ENCODE results near the gene CENPP.

Gene CENPP

DNA sequence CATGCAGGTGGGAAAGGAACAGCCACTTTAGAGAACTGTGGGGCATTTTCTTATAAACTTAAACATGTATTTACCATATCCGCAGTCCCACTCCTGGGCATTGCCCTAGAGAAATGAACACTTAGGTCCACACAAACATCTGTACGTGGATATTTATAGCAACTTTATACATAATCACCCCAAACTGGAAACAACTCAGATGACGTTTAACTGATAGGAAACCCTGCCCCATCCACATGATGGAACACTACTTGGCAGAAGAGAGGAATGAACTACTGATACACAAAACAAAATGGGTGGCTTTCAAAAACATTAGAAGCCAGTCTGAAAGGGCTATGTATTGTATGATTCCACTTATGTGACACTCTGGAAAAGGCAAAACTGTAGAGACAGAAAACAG lies 187.6 kb downstream of the CENPP start:
- no peak for DNase-seq

DNA sequence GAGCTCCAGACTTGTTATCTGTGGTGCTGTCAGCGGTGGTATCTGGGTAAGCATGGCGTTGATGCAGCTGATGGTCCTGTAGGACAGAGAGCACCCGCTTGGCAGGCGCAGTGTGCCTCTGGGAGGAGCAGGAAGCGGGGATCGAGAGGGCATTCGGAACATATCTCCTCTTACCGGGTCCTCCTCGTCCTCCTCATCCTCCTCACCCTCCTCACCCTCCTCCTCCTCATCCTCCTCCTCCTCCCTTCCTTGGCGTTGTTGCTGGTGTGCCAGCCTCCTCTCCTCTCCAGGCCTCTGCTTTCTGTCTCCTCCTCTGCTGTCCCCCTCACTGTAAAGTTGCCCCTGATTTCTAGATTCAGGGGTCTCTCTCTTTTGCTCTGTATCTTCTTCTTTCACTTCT lies 188.9 kb downstream of the CENPP start:
- no peak for DNase-seq

DNA sequence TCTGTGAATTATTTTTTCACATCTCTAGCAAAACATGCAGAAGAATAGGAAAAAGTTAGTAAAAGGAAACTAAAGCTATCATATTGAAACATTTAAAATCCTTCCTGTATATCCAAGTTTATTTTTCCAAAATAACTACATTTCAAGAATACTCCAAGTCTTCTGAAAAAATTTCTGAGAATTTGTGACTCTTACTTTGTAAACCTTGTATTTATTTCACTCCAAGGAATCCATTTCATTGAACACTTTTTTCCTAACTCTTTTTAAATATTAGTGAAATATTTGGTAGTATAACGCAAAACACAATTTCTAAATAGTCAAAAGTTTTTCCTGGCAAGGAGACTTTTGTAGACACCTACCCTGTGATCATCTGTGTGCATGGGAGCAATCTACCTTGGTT lies 190.8 kb downstream of the CENPP start:
- no peak for DNase-seq

DNA sequence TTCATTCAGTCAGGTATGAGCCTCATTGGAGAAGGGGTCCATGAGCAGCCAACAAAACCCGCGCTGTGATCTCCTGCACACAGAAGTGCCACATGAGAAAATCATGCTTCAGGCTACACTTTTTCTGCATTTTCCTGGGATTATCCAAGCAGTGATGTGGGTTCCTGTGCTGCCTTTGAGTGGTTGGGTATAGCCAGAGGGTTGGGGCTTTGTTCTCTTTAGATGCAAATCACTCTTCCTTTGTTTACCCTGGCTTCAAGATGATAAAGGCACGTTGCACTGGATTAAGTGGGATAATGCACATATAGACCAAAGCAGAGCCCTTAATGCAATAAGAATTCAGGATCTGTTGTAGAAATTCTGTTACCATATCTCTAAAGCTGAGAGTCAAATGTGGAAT lies 191.3 kb downstream of the CENPP start:
- no peak for DNase-seq

DNA sequence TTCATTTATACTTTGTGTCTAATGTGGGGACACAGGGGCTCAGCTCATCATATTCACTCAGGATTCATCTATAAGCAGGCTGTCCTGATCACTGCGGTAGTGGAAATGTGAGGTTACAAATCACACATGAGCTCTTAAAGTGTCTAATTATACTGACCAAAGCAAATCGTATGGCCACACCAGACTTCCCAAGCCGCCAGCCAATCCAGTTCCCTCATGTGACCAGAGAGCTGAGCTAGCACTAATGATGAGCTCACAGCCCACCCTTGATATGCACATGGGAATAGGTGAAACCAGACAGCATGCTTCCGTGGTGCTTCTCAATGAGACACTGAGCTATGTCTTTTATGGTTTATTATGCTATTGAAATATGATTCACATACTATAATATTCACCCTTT lies 192.4 kb downstream of the CENPP start:
- no peak for DNase-seq

DNA sequence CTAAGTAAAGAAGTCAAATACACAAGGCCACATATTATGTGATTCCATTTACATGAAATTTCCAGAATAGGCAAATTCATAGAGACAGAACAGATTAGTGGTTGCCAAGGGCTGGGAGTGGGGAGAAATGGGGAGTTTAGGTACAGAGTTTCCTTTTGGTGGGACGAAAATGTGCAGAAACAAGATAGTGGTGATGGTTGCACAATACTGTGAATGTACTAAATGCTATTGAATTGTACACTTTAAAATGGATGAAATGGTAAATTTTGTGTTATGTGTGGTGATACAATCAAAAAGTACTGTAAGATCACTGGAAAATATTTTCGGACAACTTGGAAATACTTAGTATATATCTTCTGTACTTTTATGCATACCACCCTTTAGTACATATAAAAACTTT lies 195.1 kb downstream of the CENPP start:
- no peak for DNase-seq

DNA sequence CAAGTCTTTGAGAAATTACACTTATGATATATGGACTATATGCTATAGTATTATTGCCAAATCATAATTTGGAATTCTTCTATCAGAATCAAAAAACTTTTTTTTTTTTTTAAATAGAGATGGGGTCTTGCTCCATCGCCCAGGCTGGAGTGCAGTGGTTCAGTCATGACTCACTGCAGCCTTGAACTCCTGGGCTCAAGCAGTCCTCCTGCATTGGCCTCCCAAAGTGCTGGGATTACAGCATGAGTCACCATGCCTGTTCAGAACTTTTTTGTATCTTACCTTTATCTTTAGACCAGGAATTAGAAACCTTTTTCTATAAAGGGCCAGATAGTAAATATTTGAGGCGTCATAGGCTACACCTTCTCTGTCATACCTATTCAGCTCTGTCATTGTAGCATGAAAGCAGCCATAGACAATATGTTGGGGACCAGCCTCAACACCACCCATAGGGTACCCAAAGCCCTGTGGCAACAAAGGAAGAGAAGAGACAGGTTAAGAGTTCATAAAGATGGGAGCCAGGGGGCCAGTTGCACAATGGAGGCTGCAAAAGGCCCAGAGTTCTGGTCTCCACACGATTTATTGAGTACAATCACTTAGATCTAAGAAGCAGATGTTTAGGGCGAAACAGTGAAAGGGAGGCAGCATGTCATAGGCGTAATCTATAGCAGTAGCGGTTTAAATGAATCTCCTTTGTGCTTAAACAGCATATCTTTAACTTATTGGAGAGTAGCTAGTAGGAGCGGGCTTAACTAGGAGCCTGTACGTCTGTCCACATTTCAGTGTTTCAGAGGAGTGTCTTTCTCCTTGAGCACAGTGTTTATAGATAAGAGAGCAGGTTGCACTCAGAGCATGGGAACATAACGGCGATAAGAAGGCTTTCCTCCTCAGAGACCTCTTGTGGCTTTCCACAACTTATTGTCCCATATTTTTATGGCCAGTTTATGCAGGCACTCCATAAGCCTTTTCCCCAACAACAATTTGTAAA lies 197.5 kb downstream of the CENPP start:
- DNase-seq, result no peak

DNA sequence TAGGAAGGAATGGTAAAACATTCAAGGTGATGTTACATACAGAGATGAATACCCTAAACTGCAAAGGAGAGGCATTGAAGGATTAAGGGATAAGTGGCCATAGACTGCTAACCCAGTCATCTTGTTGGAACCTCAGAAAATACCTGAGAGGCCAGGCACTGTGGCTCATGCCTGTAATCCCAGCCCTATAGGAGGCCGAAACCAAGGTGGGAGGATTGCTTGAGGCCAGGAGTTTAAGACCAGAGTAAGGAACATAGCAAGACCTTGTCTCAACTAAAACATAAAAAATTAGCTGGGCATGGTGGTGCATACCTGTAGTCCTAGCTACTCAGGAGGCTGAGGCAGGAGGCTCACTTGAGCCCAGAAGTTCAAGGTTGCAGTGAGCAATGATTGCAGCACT lies 199.1 kb downstream of the CENPP start:
- no peak for DNase-seq

DNA sequence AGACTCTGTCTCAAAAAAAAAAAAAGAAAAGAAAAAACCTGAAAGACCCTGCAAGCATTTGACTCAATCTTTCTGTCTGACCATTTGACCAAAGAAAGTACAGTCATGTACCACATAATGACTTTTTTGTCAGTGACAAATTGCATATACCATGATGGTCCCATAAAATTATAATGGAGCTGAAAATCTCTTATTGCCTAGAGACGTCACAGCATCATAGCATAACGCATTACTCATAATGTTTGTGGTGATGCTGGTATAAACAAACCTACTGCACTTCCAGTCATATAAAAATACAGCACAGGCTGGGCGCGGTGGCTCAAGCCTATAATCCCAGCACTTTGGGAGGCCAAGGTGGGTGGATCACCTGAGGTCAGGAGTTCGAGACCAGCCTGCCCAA lies 199.6 kb downstream of the CENPP start:
- no peak for DNase-seq

DNA sequence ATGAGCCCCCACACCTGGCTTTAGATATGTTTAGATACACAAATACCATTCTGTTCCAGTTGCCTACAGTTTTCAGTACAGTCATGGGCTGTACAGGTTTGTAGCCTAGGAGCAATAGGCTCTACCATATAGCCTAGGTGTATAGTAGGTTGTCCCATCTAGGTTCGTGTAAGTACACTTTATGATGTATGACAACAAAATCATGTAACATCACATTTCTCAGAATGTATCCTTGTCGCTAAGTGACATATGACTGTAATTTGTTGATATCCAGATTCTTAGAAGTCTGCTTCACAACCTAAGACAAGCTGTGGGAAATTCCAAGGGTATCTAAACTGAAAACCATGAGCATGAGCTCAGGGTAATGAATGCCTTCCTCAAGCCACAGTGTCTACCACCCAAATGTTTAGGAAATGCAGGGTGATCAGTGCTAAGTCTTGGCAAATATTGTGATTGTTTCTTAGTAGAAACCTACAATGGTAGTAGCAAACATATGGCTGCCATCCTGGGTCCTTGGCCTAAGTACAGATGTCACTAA lies 201.6 kb downstream of the CENPP start:
- no peak for DNase-seq

DNA sequence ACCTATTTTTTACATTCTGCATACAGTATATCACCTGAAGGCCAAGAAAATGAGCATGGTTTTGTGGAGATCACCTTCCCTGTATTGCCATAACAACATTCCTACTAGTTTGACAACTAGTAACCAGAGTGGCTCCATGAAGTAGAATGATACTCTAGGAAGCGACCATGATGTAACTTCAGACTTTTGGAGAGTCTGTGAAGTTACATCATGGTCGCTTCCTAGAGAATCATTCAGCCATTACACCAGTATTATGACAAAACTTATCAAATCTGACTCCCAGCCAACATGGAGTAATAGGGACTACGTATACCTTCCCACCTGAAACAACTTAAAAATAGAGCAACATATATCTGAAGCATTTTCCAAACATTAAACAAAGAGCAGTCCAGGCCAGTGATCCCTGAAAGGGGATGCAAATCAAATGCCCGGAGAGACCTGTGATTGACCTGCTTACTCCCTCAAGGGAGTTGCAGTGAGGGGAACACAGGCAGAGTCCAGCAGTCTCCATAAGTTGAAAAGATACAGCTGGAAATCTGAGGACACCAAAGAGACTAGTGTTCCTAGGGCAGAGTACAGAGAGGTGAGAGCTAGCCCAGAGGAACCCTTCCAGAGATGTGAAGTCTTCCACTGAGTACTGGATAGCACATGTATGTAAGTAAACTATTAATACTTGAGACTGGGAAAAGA lies 202.2 kb downstream of the CENPP start:
- no peak for DNase-seq

DNA sequence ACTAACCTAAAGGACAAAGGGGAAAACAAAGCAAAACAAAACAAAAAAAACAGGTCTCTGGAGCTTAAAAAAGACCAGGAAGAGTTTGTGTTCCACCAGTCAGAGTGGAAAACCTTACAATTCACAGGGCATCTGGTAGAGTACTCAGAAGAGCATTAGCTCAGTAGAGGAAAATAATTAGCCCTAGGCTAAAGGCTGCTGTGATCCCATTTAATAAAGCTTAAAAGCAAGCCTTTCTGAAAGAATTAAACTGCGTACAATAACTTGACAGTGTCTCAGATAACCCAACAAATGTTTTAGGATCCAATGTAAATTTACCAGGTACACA lies 202.7 kb downstream of the CENPP start:
- no peak for DNase-seq

DNA sequence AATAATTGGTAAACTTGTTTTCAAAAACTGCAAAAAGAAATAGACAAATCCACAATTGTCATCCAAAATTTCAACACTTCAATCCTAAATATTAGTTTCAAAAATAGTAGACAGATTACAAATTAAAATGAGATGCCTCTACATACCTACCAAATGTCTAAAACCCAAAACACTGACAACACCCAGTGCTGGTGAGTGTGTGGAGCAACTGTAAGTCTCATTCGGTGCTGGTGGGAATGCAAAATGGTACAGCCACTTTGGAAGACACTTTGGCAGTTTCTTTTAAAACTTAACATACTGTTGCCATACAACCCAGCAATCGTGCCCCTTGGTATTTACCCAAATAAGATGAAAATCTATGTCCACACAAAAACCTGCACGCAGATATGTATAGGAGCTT lies 203.4 kb downstream of the CENPP start:
- DNase-seq, result no peak

DNA sequence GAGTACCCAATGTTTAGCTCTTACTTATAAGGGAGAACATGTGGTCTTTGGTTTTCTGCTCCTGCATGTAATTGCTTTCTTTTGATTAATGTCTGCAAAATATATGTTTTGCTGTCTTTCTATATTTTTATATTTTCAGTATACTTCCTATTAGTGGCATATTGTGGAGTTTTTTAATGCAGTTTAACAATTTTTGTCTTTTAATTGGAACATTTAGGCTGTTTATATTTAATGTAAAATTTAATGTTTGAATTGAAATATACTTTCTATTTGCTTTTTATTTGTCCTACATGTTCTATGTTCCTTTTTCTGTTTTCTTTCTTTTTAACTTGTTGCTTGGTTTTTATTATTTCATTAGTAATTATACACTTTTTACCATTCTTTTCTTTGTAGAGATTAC lies 205.1 kb downstream of the CENPP start:
- DNase-seq, result no peak

DNA sequence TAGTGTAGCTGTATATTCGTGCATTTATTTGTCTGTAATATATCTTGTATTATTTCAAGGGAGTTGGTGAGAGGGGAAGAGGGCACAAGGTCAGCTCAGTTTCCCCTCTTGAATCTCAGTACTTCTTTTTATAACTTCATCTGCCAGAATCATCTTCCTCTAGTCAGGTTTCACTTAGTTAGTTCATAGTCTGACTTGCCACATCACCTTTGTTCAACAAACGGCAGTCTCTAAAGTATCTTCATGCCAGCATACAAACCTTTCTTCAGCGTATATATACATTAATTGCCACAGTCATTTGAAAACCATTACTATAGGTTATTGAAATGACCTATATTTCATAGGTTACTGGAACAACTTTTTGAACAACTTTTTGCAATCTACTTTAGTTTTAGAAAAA lies 208.5 kb downstream of the CENPP start:
- no peak for DNase-seq

DNA sequence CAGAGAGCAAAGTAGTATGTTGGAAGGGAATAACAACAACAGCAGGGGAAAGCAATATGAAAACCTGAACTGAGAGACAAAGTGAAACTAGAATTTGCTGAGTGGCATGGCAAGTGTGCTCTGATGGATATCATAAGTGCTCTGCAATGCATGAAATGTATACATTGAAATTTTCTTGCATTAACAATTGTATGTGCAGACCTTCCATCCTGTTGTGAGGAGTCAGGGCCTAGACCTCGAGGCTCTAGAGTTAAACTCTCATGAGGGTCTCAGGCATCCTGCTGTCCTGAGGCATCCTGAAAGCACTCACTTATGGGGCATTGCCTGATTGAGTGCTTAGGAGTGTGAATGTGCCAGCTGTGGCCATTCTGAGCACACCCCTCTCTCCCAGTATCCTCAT lies 208.9 kb downstream of the CENPP start:
- no peak for DNase-seq

DNA sequence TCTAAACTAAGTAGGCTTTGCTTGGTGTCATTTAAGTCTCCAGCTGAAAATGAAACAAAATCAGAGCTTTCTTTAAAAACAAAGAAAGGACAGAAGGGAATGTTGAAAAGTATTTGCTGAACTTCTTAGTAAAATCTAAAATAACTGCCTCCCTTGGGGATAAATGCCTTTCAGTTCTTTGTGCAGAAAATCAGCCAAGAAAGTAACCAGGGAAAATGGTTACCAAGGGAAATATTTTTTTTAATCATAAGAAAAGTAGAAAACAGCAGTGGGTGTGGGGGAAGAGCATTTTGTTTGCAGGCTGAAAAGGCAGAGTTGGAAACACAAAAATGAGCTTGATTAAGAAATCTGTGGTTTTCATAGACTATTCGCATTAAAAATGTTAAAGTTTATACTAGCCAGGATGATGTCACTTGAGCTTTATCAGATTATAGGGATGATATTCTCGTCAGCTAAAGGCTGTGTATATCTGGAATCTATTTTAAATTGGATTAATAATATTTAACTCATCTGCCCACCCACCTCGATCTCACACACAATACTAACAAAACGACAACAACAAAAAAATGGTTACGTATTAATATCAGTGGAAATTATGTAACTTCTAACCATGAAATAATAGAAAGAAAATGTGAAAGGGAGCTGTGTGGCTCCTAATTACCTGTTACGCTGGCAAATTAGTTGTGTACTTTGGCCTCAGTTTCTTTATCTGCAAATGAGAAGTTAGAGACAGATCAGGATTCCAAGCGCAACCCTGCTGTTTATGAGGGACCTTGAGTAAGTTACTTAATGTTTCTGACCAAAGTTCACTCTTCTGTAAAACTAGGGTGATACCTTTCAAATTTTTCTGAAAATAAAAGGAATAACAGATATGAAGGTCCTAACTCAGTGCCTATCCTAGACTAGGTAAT lies 210.4 kb downstream of the CENPP start, which contains the start of gene ECM2:
ECM2 (minus strand) TSS at position 51 of the 911 bp plus-strand sequence. CDS start 13,124 bp downstream, outside the sequence.
- DNase-seq, result no peak

DNA sequence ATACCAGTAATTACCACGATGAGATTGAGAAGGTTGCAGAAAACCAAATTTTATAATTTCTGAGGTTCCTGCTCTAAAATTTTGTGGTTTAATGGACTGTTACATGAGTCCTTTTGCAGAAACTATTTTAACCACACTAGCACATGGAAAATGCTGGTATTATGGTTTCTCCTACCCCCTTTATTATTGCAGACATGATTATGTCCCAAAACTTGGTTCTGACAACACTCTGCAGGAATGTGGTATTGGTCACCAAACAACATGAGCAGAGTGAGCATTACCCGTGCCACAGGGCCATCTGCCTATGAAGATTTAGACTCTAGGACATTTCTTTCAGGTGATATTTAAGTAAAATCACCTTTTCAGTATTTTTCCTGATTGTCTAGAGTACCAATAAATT lies 212.8 kb downstream of the CENPP start:
- no peak for DNase-seq

DNA sequence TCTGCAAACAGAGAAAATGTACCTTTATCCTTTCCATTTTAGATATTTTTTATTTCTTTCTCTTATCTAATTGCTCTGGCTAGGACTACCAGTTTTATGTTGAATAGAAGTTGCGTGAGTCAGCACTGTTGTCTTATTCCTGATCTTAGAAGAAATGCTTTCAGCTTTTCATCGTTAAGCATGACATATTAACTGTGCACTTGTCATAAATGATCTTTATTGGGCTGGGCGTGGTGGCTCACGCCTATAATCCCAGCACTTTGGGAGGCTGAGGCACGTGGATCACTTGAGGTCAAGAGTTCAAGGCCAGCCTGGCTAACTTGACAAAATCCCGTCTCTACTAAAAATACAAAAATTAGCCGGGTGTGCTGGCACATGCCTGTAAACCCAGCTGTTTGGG lies 218.2 kb downstream of the CENPP start:
- no peak for DNase-seq

DNA sequence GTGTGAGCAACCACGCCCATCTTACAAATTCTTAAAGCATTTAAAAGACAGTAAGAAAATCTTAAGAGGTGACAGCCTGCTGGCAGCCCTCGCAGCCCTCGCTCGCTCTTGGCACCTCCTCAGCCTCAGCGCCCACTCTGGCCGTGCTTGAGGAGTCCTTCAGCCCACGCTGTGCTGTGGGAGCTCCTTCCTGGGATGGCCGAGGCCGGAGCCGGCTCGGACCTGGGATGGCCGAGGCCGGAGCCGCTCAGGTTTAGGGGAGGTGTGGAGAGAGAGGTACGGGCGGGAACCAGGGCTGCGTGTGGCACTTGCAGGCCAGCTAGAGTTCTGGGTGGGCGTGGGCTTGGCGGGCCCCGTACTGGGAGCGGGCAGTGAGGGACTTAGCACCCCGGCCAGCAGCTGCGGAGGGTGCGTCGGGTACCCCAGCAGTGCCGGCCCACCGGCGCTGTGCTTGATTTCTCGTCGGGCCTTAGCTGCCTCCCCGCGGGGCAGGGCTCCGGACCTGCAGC lies 219.3 kb downstream of the CENPP start:
- no peak for DNase-seq

DNA sequence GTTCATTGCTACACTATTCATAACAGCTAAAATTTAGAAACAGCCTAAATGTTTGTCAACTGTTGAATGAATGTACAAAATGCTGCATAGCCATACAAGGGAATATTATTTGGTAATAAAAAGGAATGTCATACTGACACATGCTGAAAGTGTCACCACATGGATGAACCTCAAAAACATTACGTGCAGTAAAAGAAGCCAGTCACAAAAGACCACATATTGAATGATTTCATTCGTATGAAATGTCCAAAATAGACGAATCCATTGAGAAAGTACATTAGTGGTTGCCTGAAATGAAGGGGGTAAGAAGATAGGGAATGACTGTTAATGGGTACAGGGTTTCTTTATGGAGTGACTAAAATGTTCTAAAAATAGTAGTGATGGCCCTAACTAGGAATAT lies 221.6 kb downstream of the CENPP start:
- DNase-seq, result no peak

DNA sequence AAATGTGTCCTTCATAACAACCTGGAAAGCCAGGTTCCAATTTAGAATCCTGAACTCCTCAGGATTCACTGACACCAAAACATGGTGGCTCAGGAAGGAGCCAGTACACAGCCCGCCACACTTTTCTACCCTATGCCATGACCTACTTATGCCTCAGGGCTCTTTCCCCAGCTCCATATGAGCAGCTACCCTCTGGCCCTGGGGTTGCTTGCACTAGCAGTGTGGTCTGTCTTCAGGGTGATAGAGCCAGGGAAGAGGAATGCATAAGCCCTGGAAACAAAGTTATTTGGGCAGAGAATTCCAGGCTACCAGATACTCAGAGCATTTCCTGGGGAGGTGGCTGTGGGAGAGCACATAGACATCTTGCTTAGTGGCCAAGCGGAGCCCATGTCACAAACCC lies 225.0 kb downstream of the CENPP start:
- DNase-seq, result no peak

Data from Kasumi-1 (cell line).